ENCODE results near the gene IMMP2L. TPM values are rescaled to one million over a fixed set of nuclear protein-coding genes. Genes with fewer than 3 reads are reported as not detected.

IMMP2L gene
- total and polyA plus RNA-seq, 2 of the 4 experiments (the other 2 are of a cell fraction) = 5.8 to 9.3 TPM

GRCh38 chr7:111056371-111056770 is 505.9 kb downstream of the IMMP2L start:
- H4K8ac ChIP-seq (ENCODE audit: low read depth in 2 of 2, low read length in 2 of 2) = no peak overlapping the region
- POLR2A ChIA-PET (ENCODE audit: unreplicated experiment) = no interaction called here
- H3K4me1 ChIP-seq (ENCODE audit: control insufficient read depth, insufficient read depth, low read length) = no peaks in the 10 kb centered on the region
- no peak overlapping the region for H3K14ac ChIP-seq (replicated peaks; ENCODE audit: low read depth, low read length)
- no peak overlapping the region for H3K4ac ChIP-seq (ENCODE audit: low read depth, low read length)
- H3K9me1 ChIP-seq (ENCODE audit: insufficient read depth, low read length) = no peaks in the 10 kb centered on the region
- no peak for TF ChIP-seq NFE2L2 (IDR thresholded peaks at IDR 0.05; ENCODE audit: low read depth, low read length)
- no peak for TF ChIP-seq POLR2A (IDR thresholded peaks at IDR 0.05; ENCODE audit: low read depth, low read length)
- peak; percentile 88 for TF ChIP-seq MAFK (IDR thresholded peaks at IDR 0.05; ENCODE audit: low read depth, low read length)
- no peak for TF ChIP-seq MXI1 (IDR thresholded peaks at IDR 0.05; ENCODE audit: borderline replicate concordance, low read depth, low read length)
- TF ChIP-seq RCOR1 (IDR thresholded peaks at IDR 0.05; ENCODE audit: insufficient replicate concordance, low read length) = no peak
- no peak for TF ChIP-seq ELK1 (IDR thresholded peaks at IDR 0.05; ENCODE audit: borderline replicate concordance, low read depth, low read length)
- TF ChIP-seq RAD21 (IDR thresholded peaks at IDR 0.05; ENCODE audit: low read length) = no peak
- no peak for TF ChIP-seq CHD1 (IDR thresholded peaks at IDR 0.05; ENCODE audit: low read depth, low read length)
- BruUV-seq (replicated peaks) = no TSS peak
- H4K20me1 ChIP-seq (ENCODE audit: insufficient read depth, low read length) = no peaks in the 10 kb centered on the region
- H2AFZ ChIP-seq (replicated peaks; ENCODE audit: low read length, poor library complexity) = no peak overlapping the region
- no peaks in the 10 kb centered on the region for H3K36me3 ChIP-seq (ENCODE audit: control insufficient read depth, insufficient read depth, low read length)
- no peak overlapping the region for H3K4me2 ChIP-seq (ENCODE audit: low read depth, low read length)
- no peak overlapping the region for H3K4me3 ChIP-seq (ENCODE audit: insufficient read depth, low read depth, low read length)
- no peak overlapping the region for H3K56ac ChIP-seq (ENCODE audit: extremely low read depth, insufficient read depth, low read length)
- dilution Hi-C loops (cut with HindIII; ENCODE audit: low sequenced_read_pairs, unreplicated experiment) (no loop called here), intact Hi-C loops (cut with micrococcal nuclease) (no loop called here), in situ Hi-C loops (cut with MboI; ENCODE audit: low sequenced_read_pairs) (no loop called here)
- H2AK5ac ChIP-seq (ENCODE audit: low read depth, low read length) = no peak overlapping the region
- no peak overlapping the region for H3K23ac ChIP-seq (ENCODE audit: low read depth, low read length)
- no peaks in the 10 kb centered on the region for H3K9me3 ChIP-seq (ENCODE audit: control insufficient read depth, insufficient read depth, low read length)
- H3K79me1 ChIP-seq (ENCODE audit: low read depth in 1 of 2, low read length in 2 of 2) = no peaks in the 10 kb centered on the region
- no peak overlapping the region for H2BK15ac ChIP-seq (ENCODE audit: low read depth, low read length)
- H2AK9ac ChIP-seq (replicated peaks; ENCODE audit: low read depth, low read length, poor library complexity) = no peak overlapping the region
- H3K27ac ChIP-seq (ENCODE audit: insufficient read depth, low read length) = no peak overlapping the region
- no peak overlapping the region for H3K18ac ChIP-seq (ENCODE audit: low read depth, low read length)
- H2BK20ac ChIP-seq (ENCODE audit: low read depth, low read length) = no peak overlapping the region
- H3K27me3 ChIP-seq (ENCODE audit: control insufficient read depth, insufficient read depth, low read length) = no peaks in the 10 kb centered on the region
- no peak overlapping the region for H2BK120ac ChIP-seq (ENCODE audit: low read depth, low read length)
- DNase-seq = no peak
- H4K5ac ChIP-seq (ENCODE audit: low read depth, low read length) = no peak overlapping the region
- no peak for ATAC-seq (ENCODE audit: low read depth)
- CTCF ChIA-PET = no interaction called here
- no CpG with 5 or more reads among the region's 2 CpGs for WGBS, 2 experiments (ENCODE audit: extremely low coverage in 2 of 2, insufficient read length in 1 of 2)
- no peak overlapping the region for H4K91ac ChIP-seq (ENCODE audit: insufficient read depth, low read depth, low read length)
- H3K9ac ChIP-seq (ENCODE audit: low read depth, low read length) = no peak overlapping the region
- H2BK5ac ChIP-seq (ENCODE audit: low read depth, low read length, poor library complexity, severe bottlenecking) = no peak overlapping the region
